BJ (cell line): ENCODE results near the gene KBTBD12. TPM values are rescaled to one million over a fixed set of nuclear protein-coding genes. Genes with fewer than 3 reads are reported as not detected.

ENCODE experiments used
- CTCF ChIA-PET: fragments of 350-600 bp; formaldehyde crosslinking; extraction: SDS; loops from one replicate; lab custom pipeline; 2021; ENCODE audit warnings: antibody characterized with exemption, inconsistent platforms; lab: Yijun Ruan, JAX
- POLR2A ChIA-PET: fragments of 300-600 bp; sonication (Branson Sonifier 250); formaldehyde crosslinking; extraction: SDS; loops from one replicate; lab custom pipeline; 2021; ENCODE audit warnings: antibody characterized with exemption; lab: Charles Lee
- DNase-seq: peaks from one replicate; pipeline ENCODE4 v3.0.0-alpha.2; 2011; ENCODE audit warnings: low read depth
- H3K27me3 ChIP-seq: 2 replicates; pipeline ENCODE4 v1.6.0; 2011; ENCODE audit warnings: low read length; ENCODE audit not compliant: control insufficient read depth, insufficient read depth
- H3K36me3 ChIP-seq: 2 replicates; pipeline ENCODE4 v1.5.1; 2011; ENCODE audit warnings: low read length; ENCODE audit not compliant: control insufficient read depth, insufficient read depth
- H3K4me3 ChIP-seq: 2 replicates; pipeline ENCODE4 v1.5.1; 2011; ENCODE audit warnings: low read depth, mild to moderate bottlenecking, control low read depth, low read length
- polyA plus RNA-seq: library from polyadenylated mRNA; depleted of rRNA; stranded (reverse); fragments of >200 nt; gene quantifications from 2 replicates; pipeline ENCODE4 v1.2.3, GENCODE V29; 2011
- TF ChIP-seq, protein P1 (sequence below): IDR thresholded peaks from 2 replicates; pipeline ENCODE4 v1.5.1; 2011; ENCODE audit warnings: low read depth, mild to moderate bottlenecking, control low read depth, inconsistent platforms, low read length, moderate library complexity; ENCODE audit not compliant: insufficient read depth

The KBTBD12 gene
- polyA plus RNA-seq, 1 experiment: not detected

DNA sequence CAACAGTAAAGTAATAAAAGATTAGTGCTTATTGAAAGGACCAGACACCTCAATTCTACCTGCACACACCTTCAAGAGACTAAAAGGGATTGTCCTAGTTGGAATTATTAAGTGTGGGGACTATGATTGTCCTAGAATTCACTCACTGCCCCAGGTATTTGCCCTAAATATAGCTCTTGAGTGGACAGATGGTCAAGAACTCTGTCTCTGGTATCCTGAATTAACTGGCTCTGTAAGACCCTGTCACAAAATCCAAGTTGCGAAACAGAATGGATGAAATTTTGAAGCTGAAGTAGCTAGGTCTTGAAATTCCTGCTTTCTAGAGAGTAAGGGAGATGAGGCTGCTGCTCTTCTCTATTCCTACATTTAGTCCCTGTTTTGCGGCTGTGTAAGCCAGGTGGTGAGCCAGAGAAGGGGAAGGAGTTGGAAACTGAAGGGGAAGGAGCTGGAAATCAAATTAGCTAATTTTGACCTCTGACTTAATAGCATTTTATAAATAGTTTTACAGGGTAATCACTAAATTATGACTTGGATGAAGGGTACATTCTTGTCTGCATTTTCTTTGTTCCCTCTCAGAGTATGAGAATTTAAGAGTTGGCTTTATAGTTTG is 34.5 kb downstream of the KBTBD12 start:
- no peak for DNase-seq
- TF ChIP-seq, protein P1, sequence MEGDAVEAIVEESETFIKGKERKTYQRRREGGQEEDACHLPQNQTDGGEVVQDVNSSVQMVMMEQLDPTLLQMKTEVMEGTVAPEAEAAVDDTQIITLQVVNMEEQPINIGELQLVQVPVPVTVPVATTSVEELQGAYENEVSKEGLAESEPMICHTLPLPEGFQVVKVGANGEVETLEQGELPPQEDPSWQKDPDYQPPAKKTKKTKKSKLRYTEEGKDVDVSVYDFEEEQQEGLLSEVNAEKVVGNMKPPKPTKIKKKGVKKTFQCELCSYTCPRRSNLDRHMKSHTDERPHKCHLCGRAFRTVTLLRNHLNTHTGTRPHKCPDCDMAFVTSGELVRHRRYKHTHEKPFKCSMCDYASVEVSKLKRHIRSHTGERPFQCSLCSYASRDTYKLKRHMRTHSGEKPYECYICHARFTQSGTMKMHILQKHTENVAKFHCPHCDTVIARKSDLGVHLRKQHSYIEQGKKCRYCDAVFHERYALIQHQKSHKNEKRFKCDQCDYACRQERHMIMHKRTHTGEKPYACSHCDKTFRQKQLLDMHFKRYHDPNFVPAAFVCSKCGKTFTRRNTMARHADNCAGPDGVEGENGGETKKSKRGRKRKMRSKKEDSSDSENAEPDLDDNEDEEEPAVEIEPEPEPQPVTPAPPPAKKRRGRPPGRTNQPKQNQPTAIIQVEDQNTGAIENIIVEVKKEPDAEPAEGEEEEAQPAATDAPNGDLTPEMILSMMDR: no peak

DNA sequence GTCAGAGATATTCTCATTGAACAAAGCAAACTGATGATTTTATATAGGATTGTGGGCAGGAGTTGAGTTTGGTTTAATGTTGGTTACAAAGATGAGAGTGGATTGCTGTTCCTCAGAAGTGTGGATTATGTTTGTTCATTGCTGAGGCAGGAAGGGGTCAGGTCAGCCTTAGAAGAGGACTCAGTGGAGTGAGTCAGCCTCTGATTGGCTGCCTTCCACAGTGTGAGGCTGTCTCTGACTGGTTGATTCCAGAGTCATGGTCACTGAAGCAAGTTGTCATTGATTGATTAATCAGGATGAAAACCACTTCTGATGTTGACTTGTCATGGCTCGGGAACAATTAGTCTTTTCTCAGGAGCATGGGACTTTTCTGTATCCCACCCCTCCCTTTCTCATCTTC is 36.2 kb downstream of the KBTBD12 start:
- peaks cover 3% of the 10 kb centered on the region; the same call in 1 of the 2 replicates for H3K27me3 ChIP-seq
- ChIA-PET CTCF (no interaction called here), POLR2A (no interaction called here)
- no peaks in the 10 kb centered on the region for H3K36me3 ChIP-seq
- no peak for DNase-seq
- TF ChIP-seq, protein P1: no peak
- H3K4me3 ChIP-seq: no peak overlapping the region

More for the DNA sequence above, 34.5 kb downstream of the KBTBD12 start:
- CTCF ChIA-PET: interaction anchor here (0.9 to 2.2 kb wide), 4 partner anchors 9 to 298 kb away, joined by 3 to 5 read pairs (median 4); no protein-coding TSS in a partner anchor
- POLR2A ChIA-PET: interaction anchor here (0.5 to 0.7 kb wide), 2 partner anchors 9 to 1197 kb away, joined by 3 read pairs; no protein-coding TSS in a partner anchor
- Histone ChIP-seq H3K27me3 (peaks cover 3% of the 10 kb centered on the region; the same call in 1 of the 2 replicates), H3K36me3 (no peaks in the 10 kb centered on the region), H3K4me3 (no peak overlapping the region)

GRCh38 chr3:127953091-127954035 is 38.3 kb downstream of the KBTBD12 start:
- ChIA-PET POLR2A (interaction anchor here (0.7 kb wide), 1 partner anchor 120 kb away, joined by 3 read pairs; no protein-coding TSS in a partner anchor), CTCF (interaction anchor here (0.7 to 1.4 kb wide), 3 partner anchors 25 to 374 kb away, joined by 3 read pairs; no protein-coding TSS in a partner anchor)
- DNase-seq: no peak

DNA sequence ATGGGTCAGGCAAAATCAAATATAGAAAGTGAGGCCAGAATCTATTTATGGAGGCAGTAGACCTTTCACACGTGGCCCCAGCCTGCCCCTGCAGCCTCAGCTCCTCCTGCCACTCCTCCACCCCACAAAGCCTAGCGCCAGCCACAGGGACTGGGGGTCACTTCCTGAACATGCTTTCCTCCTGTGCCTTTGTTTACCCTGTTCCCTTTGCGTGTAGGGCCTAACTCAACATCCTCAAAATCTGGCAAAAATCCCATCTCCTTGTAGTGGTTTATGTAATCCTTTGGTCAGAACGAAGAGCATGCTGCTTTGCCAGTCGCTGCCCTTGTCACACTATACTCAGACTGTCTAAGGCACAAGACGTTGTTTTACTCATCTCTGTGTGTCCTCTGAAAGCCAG is 39.6 kb downstream of the KBTBD12 start:
- Histone ChIP-seq H3K4me3 (no peak overlapping the region), H3K36me3 (no peaks in the 10 kb centered on the region), H3K27me3 (no peaks in the 10 kb centered on the region; the same call in 1 of the 2 replicates)
- DNase-seq: no peak
- TF ChIP-seq, protein P1: no peak
- CTCF ChIA-PET: interaction anchor here (0.8 to 1.4 kb wide), 2 partner anchors 24 to 179 kb away, joined by 3 read pairs; no protein-coding TSS in a partner anchor
- POLR2A ChIA-PET: no interaction called here

More at GRCh38 chr3:127953091-127954035, 38.3 kb downstream of the KBTBD12 start:
- no peak overlapping the region for H3K4me3 ChIP-seq
- H3K36me3 ChIP-seq: no peaks in the 10 kb centered on the region
- no peaks in the 10 kb centered on the region for H3K27me3 ChIP-seq
- TF ChIP-seq, protein P1: no peak
